PC-3 (cell line): ENCODE data around the gene ZNF334. TPM values are rescaled to one million over a fixed set of nuclear protein-coding genes. Genes with fewer than 3 reads are reported as not detected.

Experiments
- ATAC-seq: fragments of 200-7000 bp; cut with Tn5 transposase; 2 replicates; pipeline ENCODE4 v1.9.1; 2020; ENCODE audit warnings: mild to moderate bottlenecking, moderate library complexity
- BruUV-seq: library from RNA; stranded (reverse); fragments of 400-500 nt; replicated peaks from 2 replicates; lab custom pipeline; 2021; lab: Mats Ljungman, UMichigan
- CTCF ChIA-PET: fragments of 300-600 bp; sonication (Branson Sonifier 250); formaldehyde crosslinking; loops from one replicate; lab custom pipeline; 2022; ENCODE audit warnings: antibody characterized with exemption; lab: Charles Lee
- POLR2A ChIA-PET: fragments of 300-600 bp; sonication (Branson Sonifier 250); formaldehyde crosslinking; loops from one replicate; lab custom pipeline; 2022; ENCODE audit warnings: antibody characterized with exemption; ENCODE audit not compliant: unreplicated experiment; lab: Charles Lee
- DNase-seq: peaks from one replicate; pipeline ENCODE4 v3.0.0-alpha.2; 2015
- H2AFZ ChIP-seq: fragments of 300-600 bp; sonication (generic); 2 replicates; pipeline ENCODE4 v1.6.0; 2016; ENCODE audit warnings: antibody characterized with exemption, low read length
- H3F3A ChIP-seq: fragments of 300-600 bp; sonication (generic); one replicate; pipeline ENCODE4 v1.6.0; 2017; ENCODE audit warnings: antibody characterized with exemption, low read length, control low read depth, mild to moderate bottlenecking; ENCODE audit not compliant: unreplicated experiment
- H3K27ac ChIP-seq: fragments of 300-600 bp; sonication (generic); 2 replicates; pipeline ENCODE4 v1.5.1; 2016; ENCODE audit warnings: mild to moderate bottlenecking, low read length
- H3K27me3 ChIP-seq: fragments of 300-600 bp; sonication (generic); 2 replicates; pipeline ENCODE4 v1.6.1; 2016; ENCODE audit warnings: low read length, mixed read lengths
- H3K36me3 ChIP-seq: fragments of 300-600 bp; sonication (generic); 2 replicates; pipeline ENCODE4 v1.6.1; 2016; ENCODE audit warnings: low read depth, mixed run types, low read length, mixed read lengths
- H3K4me1 ChIP-seq: fragments of 300-600 bp; sonication (generic); 2 replicates; pipeline ENCODE4 v1.5.1; 2016; ENCODE audit warnings: low read length; ENCODE audit not compliant: insufficient read depth
- H3K4me2 ChIP-seq: fragments of 300-600 bp; sonication (generic); 2 replicates; pipeline ENCODE4 v1.6.0; 2016; ENCODE audit warnings: low read length
- H3K4me3 ChIP-seq: fragments of 300-600 bp; sonication (generic); 2 replicates; pipeline ENCODE4 v1.5.1; 2016; ENCODE audit warnings: mild to moderate bottlenecking, low read length, mixed read lengths
- H3K79me2 ChIP-seq: fragments of 300-600 bp; sonication (generic); 2 replicates; pipeline ENCODE4 v1.6.1; 2017; ENCODE audit warnings: low read length, mixed read lengths
- H3K9ac ChIP-seq: fragments of 300-600 bp; sonication (generic); 2 replicates; pipeline ENCODE4 v1.6.0; 2016; ENCODE audit warnings: mild to moderate bottlenecking, low read length
- H3K9me2 ChIP-seq: fragments of 300-600 bp; sonication (generic); replicated peaks from 2 replicates; pipeline ENCODE4 v1.6.1; 2016; ENCODE audit warnings: mixed run types, low read length, mixed read lengths
- H3K9me3 ChIP-seq: fragments of 300-600 bp; sonication (generic); 2 replicates; pipeline ENCODE4 v1.6.1; 2016; ENCODE audit warnings: low read length, mixed read lengths
- H4K20me1 ChIP-seq: fragments of 300-600 bp; sonication (generic); 2 replicates; pipeline ENCODE4 v1.6.1; 2016; ENCODE audit warnings: low read length, mixed read lengths
- CTCF ChIP-seq: fragments of 300-600 bp; sonication (generic); conservative IDR thresholded peaks from 2 replicates; pipeline ENCODE4 v1.5.1; 2017; ENCODE audit warnings: antibody characterized with exemption, low read depth, mild to moderate bottlenecking, low read length
- EZH2 ChIP-seq: fragments of 300-600 bp; sonication (generic); IDR thresholded peaks from one replicate; pipeline ENCODE4 v1.6.1; 2017; ENCODE audit warnings: antibody characterized with exemption, mild to moderate bottlenecking, low read length; ENCODE audit not compliant: unreplicated experiment
- EZH2phosphoT487 ChIP-seq: fragments of 300-600 bp; sonication (generic); IDR thresholded peaks from 2 replicates; pipeline ENCODE4 v1.6.1; 2018; ENCODE audit warnings: mild to moderate bottlenecking, antibody characterized with exemption, low read length, borderline replicate concordance
- intact Hi-C: fragments of 100-400 bp; cut with micrococcal nuclease; formaldehyde crosslinking; loops from 2 replicates; pipeline ENCODE4 v1.9.0; 2023
- total RNA-seq: library from RNA; depleted of rRNA; stranded (reverse); fragments of >200 nt; gene quantifications from 2 replicates; pipeline ENCODE4 v1.2.3, GENCODE V29; 2014

Gene ZNF334
- total RNA-seq, 1 experiment from 2014 or later: 0.58 TPM

- BruUV-seq: no TSS peak
Measured at GRCh38 chr20:46523696-46524328, 10.5 kb upstream of the ZNF334 start.

GRCh38 chr20:46523108-46523507 is 9.7 kb upstream of the ZNF334 start:
- Histone ChIP-seq H3K9me3 (no peaks in the 10 kb centered on the region), H2AFZ (no peak overlapping the region), H3K9me2 (no peaks in the 10 kb centered on the region), H3K9ac (no peak overlapping the region), H3K36me3 (no peaks in the 10 kb centered on the region), H3F3A (no peaks in the 10 kb centered on the region), H3K4me1 (no peaks in the 10 kb centered on the region), H3K79me2 (no peaks in the 10 kb centered on the region), H3K4me2 (no peak overlapping the region), H3K4me3 (no peak overlapping the region), H3K27ac (no peak overlapping the region), H3K27me3 (no peaks in the 10 kb centered on the region), H4K20me1 (no peaks in the 10 kb centered on the region)
- POLR2A ChIA-PET: no interaction called here
- intact Hi-C loops: no loop called here
- TF ChIP-seq EZH2: no peak
- TF ChIP-seq CTCF: no peak
- TF ChIP-seq EZH2phosphoT487: no peak
- CTCF ChIA-PET: interaction anchor here (0.6 kb wide), 1 partner anchor 224 kb away, joined by 3 read pairs; no protein-coding TSS in a partner anchor
- DNase-seq: no peak
- BruUV-seq: no TSS peak
- no peak for ATAC-seq

More at GRCh38 chr20:46523696-46524328, 10.5 kb upstream of the ZNF334 start:
- no peaks in the 10 kb centered on the region for H3F3A ChIP-seq
- H3K9me2 ChIP-seq: no peaks in the 10 kb centered on the region
- H3K27me3 ChIP-seq: no peaks in the 10 kb centered on the region
- ChIA-PET CTCF (interaction anchor here (0.6 kb wide), 1 partner anchor 223 kb away, joined by 3 read pairs; no protein-coding TSS in a partner anchor), POLR2A (no interaction called here)
- no peak overlapping the region for H3K9ac ChIP-seq
- no peak for ATAC-seq
- DNase-seq: peak; percentile 32
- no peak overlapping the region for H3K27ac ChIP-seq
- H3K79me2 ChIP-seq: no peaks in the 10 kb centered on the region
- no peak overlapping the region for H3K4me3 ChIP-seq
- H3K4me1 ChIP-seq: no peaks in the 10 kb centered on the region
- no peaks in the 10 kb centered on the region for H4K20me1 ChIP-seq
- TF ChIP-seq EZH2 (no peak), EZH2phosphoT487 (no peak), CTCF (no peak)
- no peaks in the 10 kb centered on the region for H3K36me3 ChIP-seq
- intact Hi-C loops: no loop called here
- no peaks in the 10 kb centered on the region for H3K9me3 ChIP-seq
- no peak overlapping the region for H2AFZ ChIP-seq
- H3K4me2 ChIP-seq: no peak overlapping the region

- no peaks in the 10 kb centered on the region for H3K79me2 ChIP-seq
- no peaks in the 10 kb centered on the region for H4K20me1 ChIP-seq
- H3K4me2 ChIP-seq: no peak overlapping the region
- no TSS peak for BruUV-seq
- DNase-seq: peak; percentile 78
- ChIA-PET POLR2A (no interaction called here), CTCF (no interaction called here)
- peaks cover 4% of the 10 kb centered on the region; the same call in 1 of the 2 replicates for H3K27me3 ChIP-seq
- H3K4me1 ChIP-seq: no peaks in the 10 kb centered on the region
- TF ChIP-seq CTCF (peak; percentile 83), EZH2 (no peak), EZH2phosphoT487 (no peak)
- intact Hi-C loops: loop anchor here (1.0 kb wide), 2 partner anchors 160 to 178 kb away; no protein-coding TSS in a partner anchor
- no peak overlapping the region for H3K9ac ChIP-seq
- no peak overlapping the region for H3K4me3 ChIP-seq
- H2AFZ ChIP-seq: no peak overlapping the region
- peak; percentile 98 for ATAC-seq
- no peaks in the 10 kb centered on the region for H3F3A ChIP-seq
- no peak overlapping the region for H3K27ac ChIP-seq
- no peaks in the 10 kb centered on the region for H3K9me2 ChIP-seq
- H3K9me3 ChIP-seq: no peaks in the 10 kb centered on the region
- H3K36me3 ChIP-seq: no peaks in the 10 kb centered on the region
Measured at GRCh38 chr20:46520976-46521579, 7.7 kb upstream of the ZNF334 start.
